PC-9 (cell line): ENCODE measurements around the gene ANAPC16.

Experiments
- CTCF ChIP-seq: fragments of 200-600 bp; sonication (generic); conservative IDR thresholded peaks from 2 replicates; pipeline ENCODE4 v1.6.1; 2017; ENCODE audit warnings: mixed run types, antibody characterized with exemption, mild to moderate bottlenecking, moderate library complexity
- EZH2 ChIP-seq: fragments of 200-600 bp; sonication (generic); IDR thresholded peaks from 2 replicates; pipeline ENCODE4 v1.8.0; 2017; ENCODE audit warnings: antibody characterized with exemption, low read depth

GRCh38 chr10:72194949-72195348, 20.9 kb upstream of the ANAPC16 start:
- TF ChIP-seq CTCF: no peak
- no peak for TF ChIP-seq EZH2
